ENCODE data around the gene PXDC1. TPM values are rescaled to one million over a fixed set of nuclear protein-coding genes. Genes with fewer than 3 reads are reported as not detected.
"Not testable (repeated sequence)": the region's sequence is repeated elsewhere in the genome, so short reads cannot be mapped to it uniquely, and the experiment has no call there.

PXDC1 gene
- total RNA-seq, 2 experiments from 2014 or later = 0.13 TPM; not detected in 1

DNA sequence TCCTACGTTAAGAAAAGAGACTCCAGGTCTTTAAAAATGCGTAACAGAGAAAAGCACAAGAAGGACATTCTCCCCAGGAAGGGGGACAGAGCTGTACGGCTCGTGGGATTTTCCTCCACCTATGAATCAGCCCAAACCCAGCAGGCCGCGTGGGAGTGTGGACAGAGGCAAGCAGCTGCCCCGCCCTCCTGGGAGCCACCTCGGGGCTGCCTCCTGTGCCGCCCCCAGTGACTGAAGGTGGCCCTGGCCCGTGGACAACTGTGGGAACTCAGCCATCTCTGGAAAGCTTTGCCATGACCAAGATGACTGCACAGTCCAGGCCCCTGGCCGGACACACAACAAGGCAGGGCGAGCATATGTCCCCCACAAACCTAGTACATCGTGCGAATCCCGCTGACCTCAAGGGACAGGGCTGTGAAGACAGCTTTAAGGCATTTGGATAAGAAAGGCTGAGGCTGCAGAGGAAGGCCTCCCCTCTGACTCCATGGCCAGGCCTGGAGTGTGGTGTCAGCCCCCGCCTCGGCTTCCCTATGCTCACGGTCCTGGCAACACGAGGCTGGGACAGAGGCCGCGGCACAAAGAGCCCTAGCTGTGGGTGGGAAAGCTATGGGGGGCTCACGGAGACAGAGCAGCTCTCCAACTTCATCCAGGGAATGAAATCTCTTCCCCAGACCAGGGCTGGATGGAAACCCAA is 26.9 kb downstream of the PXDC1 start:
- POLR2A ChIA-PET = no interaction called here
- CTCF ChIA-PET = no interaction called here

GRCh38 chr6:3723966-3724365 is 27.5 kb downstream of the PXDC1 start:
- POLR2A ChIA-PET = no interaction called here
- CTCF ChIA-PET = interaction anchor here (0.9 kb wide), 1 partner anchor 8 kb away, joined by 3 read pairs; no protein-coding TSS in a partner anchor

- CTCF ChIA-PET = interaction anchor here (0.9 kb wide), 1 partner anchor 9 kb away, joined by 3 read pairs; no protein-coding TSS in a partner anchor
- POLR2A ChIA-PET = no interaction called here
Measured at GRCh38 chr6:3723251-3723650, 28.3 kb downstream of the PXDC1 start.

- CTCF ChIA-PET = no interaction called here
- POLR2A ChIA-PET = no interaction called here
Measured at GRCh38 chr6:3722785-3723184, 28.7 kb downstream of the PXDC1 start.

GRCh38 chr6:3721810-3722621 is 29.5 kb downstream of the PXDC1 start:
- POLR2A ChIA-PET = no interaction called here
- CTCF ChIA-PET = no interaction called here

GRCh38 chr6:3720770-3721169 is 30.7 kb downstream of the PXDC1 start:
- POLR2A ChIA-PET, CTCF ChIA-PET: not testable (repeated sequence)

DNA sequence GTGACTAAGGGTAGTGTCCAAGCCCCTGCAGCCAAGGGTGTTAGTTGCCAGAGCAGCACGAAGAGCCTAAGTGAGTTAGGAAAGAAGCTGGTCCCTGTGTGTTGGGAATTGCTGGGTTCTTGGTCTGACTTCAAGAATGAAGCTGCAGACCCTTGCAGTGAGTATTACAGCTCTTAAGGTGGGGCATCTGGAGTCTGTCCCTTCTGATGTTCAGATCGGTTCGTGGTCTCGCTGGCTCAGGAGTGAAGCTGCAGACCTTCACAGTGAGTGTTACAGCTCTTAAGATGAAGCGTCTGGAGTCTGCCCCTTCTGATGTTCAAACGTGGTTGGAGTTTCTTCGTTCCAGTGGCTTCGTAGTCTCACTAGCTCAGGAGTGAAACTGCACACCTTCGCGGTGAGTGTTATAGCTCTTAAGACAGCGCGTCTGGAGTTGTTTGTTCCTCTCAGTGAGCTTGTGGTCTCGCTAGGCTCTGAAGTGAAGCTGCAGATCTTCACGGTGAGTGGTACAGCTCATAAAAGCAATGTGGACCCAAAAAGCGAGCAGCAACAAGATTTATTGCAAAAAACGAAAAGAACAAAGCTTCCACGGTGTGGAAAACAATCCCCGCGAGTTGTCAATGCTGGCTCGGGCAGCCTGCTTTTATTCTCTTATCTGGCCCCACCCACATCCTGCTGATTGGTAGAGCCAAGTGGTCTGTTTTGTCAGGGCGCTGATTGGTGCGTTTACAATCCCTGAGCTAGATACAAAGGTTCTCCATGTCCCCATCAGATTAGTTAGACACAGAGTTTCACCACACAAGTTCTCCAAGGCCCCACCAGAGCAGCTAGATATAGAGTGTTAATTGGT is 31.8 kb downstream of the PXDC1 start:
- ChIA-PET POLR2A (no interaction called here), CTCF (interaction anchor here (1.1 kb wide), 1 partner anchor 259 kb away, joined by 3 read pairs; no protein-coding TSS in a partner anchor)

GRCh38 chr6:3718407-3718806 is 33.1 kb downstream of the PXDC1 start:
- ChIA-PET CTCF (no interaction called here), POLR2A (no interaction called here)

DNA sequence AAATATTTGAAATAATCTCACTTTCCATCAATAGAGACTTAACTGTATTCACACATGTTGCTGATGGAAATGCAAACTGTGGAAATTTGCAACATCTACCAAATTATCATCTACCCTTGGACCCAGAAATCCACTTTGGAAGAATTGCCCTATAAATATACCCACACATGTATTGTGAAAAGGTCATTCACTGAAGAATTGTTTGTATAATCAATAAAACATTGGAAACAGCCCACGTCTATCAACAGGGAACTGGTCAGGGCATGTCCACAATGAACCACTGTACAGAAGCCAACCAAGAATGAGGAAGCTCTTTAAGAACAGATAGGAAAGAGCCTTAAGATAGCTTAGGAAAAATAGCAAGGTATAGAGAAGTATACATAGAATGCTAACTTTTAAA is 36.2 kb downstream of the PXDC1 start:
- CTCF ChIA-PET = no interaction called here
- POLR2A ChIA-PET = no interaction called here

DNA sequence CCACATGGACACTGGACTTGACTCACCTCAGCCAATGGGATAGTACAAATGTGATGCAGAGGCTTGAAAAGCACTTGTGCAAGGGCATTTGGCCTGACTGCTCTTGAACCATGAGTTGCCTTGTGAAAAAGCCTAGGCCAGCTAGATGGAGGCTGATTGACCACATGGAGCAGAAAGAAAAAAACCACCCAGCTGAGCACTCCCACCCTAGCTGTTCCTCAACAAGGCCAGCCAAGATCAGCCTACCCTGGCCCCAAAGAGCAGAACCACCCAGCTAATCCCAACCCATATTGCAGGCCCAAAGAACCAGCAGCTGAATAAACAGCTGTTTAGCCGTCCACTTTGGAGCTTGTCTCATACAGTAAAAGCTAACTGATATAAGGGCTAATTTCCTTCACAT is 36.7 kb downstream of the PXDC1 start:
- POLR2A ChIA-PET = no interaction called here
- CTCF ChIA-PET = no interaction called here

DNA sequence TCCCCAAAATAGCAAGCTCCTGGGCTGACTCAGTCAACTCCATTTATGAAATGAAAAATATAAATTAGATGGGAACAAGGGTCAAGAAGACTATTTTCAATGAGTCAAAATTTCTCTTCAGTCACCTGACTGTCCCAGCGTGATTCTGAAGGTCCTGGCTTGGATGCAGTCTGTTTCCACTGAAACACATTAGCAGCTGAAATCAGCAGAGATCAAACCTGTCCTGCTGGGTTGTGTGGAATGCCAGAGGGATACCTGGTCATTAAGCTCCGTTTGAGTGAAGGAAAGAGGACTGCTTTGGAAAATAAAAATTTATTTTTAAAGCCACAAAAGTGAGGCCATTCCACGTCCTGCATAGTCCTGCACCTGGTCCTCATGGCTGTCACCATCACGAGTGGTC is 37.4 kb downstream of the PXDC1 start:
- CTCF ChIA-PET = no interaction called here
- POLR2A ChIA-PET = no interaction called here

- ChIA-PET POLR2A (no interaction called here), CTCF (no interaction called here)
Measured at GRCh38 chr6:3712827-3713665, 38.5 kb downstream of the PXDC1 start.

DNA sequence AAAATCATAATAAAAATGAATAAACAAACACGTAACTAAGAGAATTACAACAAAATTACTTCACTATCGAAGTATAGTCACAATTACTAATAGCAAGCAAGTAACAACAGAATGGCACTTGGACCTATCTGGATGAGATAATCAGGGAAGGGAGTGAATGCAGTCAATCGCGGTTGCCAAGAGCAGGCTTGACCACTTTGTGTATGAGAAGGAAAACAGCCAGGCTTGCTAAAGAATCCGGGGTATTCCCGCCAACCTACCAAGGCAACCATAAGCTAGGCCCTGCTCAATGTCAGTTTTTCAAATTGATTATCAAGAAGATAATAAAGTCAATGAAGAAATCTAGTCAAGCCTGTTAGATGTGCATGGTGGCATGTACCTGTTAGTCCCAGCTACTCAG is 39.7 kb downstream of the PXDC1 start:
- CTCF ChIA-PET = interaction anchor here (0.6 kb wide), 1 partner anchor 464 kb away, joined by 3 read pairs; no protein-coding TSS in a partner anchor

DNA sequence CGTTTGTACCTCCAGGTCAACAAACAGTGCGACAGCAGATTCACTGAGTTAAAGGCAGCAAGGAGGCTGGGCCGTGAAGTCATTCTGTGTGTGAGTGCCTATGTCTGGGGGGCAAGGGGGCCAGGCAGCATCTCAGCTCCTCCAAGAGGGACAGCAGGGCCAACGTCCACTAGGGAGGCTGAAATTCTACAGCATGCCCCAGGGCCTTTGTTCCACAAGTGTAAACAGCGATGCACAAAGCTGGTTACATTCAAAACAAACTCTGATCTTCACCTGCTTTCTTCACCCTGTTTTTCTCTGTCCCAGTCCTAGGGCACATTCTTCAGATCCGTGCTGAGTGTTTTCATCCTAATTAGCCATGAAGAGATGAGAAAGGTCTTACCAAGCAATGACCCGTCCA is 41.1 kb downstream of the PXDC1 start:
- POLR2A ChIA-PET = no interaction called here
- CTCF ChIA-PET = no interaction called here

More for the DNA sequence above, 39.7 kb downstream of the PXDC1 start:
- POLR2A ChIA-PET = no interaction called here

DNA sequence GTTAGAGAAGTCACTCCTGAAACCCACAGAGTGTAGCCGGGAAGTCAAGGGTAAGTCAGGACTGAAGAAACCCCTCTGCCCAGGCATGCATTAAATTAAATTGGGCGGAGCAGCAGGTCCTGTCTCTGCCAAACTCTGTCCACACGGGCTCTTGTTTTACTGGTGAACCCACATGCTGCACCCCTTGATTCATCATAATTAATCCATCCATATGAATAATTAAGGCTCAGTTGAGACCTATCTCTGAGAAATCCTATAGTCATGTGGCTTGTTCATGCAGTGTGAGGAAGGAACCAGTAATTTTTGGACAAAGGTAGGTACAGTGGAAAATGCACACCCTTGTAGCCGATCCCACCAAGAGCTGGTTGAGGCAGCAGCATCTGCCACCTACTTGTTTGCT is 43.0 kb downstream of the PXDC1 start:
- CTCF ChIA-PET = no interaction called here
- POLR2A ChIA-PET = no interaction called here

DNA sequence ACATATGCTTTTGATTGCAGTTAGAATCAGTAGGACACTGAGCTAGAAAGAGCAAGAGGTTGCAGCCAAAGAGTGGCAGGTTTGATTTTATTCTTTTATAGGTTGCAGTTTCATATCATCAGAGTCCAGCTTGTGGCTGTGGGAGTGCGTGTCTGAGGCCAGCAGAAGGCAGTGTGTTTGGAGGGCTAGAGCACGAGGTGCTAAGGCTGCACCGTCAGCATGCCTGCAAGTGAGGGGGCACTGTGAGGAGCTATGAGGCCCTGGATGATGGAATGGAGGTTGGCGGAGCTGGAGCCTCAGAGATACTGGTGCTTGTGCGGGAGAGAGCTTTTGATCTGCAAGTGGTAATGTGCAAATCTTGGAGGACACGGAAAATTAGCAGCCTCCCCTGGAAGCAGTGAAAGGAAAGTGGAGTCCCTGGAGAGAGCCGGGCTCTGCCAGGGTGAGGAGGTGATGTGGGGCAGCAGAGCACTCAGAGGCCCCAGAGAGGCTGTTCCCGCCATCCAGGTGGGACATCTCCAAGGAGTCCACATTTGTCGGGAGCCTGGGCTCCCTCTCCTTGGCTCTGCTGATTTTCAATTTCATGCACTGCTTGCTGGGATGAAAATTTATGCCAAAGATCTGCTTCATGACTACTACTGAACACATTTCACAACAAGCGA is 43.6 kb downstream of the PXDC1 start:
- POLR2A ChIA-PET = no interaction called here
- CTCF ChIA-PET = no interaction called here

DNA sequence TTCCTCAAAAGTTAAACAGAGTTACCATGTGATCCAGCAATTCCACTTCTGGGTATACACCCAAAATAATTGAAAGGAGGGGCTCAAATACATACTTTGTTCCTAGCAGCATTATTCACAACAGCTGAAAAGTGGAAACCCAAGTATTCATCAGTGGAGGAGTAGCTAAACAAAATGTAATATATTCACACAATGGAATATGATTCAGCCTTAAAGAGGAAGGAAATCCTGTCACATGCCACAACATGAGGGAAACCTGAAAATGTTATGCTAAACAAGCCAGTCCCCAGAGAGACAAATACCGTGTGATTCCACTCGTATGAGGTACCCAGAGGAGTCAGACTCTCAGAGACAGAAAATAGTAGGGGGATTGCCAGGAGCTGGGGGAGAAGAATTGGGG is 44.5 kb downstream of the PXDC1 start:
- ChIA-PET POLR2A (no interaction called here), CTCF (no interaction called here)

DNA sequence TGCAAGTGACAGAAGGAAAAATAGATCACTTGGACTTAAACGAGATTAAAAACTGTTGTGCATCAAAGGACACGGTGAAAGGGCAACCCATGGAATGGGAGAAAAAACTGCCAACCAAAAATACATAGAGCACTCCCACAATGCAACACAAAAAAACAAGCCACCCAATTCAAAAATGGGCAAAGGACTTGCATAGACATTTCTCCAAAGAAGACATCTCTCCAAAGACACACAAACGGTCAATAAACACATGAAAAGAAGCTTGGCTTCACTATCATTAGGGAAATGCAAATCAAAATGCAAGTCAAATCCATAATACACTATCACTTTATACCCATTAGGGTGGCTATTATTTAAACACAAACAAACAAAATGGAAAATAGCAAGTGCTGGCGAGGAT is 45.0 kb downstream of the PXDC1 start:
- ChIA-PET POLR2A (no interaction called here), CTCF (no interaction called here)

GRCh38 chr6:3701631-3702030 is 49.9 kb downstream of the PXDC1 start:
- POLR2A ChIA-PET = no interaction called here
- CTCF ChIA-PET = no interaction called here

Measured in activated CD8-positive, alpha-beta memory T cell treated with anti-CD3 and anti-CD28 coated beads for 36 hours (primary cell).